Nephron (organoid): Measurements from ENCODE around the gene ZSCAN30.

Experiments used
- H3K27ac Mint-ChIP-seq, 3 experiments: 2 replicates each; pipeline ENCODE4 v1.8.0; 2020; ENCODE audit warnings: mixed read lengths in 3 of 3, mild to moderate bottlenecking in 2 of 3, moderate library complexity in 1 of 3
- H3K27me3 Mint-ChIP-seq: 2 replicates; pipeline ENCODE4 v1.8.0; 2021; ENCODE audit warnings: low read depth, mild to moderate bottlenecking, moderate library complexity, mixed read lengths
- H3K36me3 Mint-ChIP-seq: 2 replicates; pipeline ENCODE4 v1.8.0; 2020; ENCODE audit warnings: low read depth, mixed read lengths
- H3K4me1 Mint-ChIP-seq: 2 replicates; pipeline ENCODE4 v1.8.0; 2020; ENCODE audit warnings: mixed read lengths
- H3K4me3 Mint-ChIP-seq, 3 experiments: 2 replicates each; pipeline ENCODE4 v1.8.0; 2020; ENCODE audit warnings: mild to moderate bottlenecking in 3 of 3, mixed read lengths in 3 of 3, moderate library complexity in 2 of 3
- H3K9me3 Mint-ChIP-seq: 2 replicates; pipeline ENCODE4 v1.8.0; 2020; ENCODE audit warnings: mixed read lengths
- TF ChIP-seq, protein P1 (sequence below), 3 experiments: fragments of 200-600 bp; sonication (generic); IDR thresholded peaks; one replicate each; pipeline ENCODE4 v1.5.0; 2021; ENCODE audit warnings: antibody characterized with exemption in 3 of 3; ENCODE audit not compliant: unreplicated experiment in 3 of 3

ZSCAN30 gene

DNA sequence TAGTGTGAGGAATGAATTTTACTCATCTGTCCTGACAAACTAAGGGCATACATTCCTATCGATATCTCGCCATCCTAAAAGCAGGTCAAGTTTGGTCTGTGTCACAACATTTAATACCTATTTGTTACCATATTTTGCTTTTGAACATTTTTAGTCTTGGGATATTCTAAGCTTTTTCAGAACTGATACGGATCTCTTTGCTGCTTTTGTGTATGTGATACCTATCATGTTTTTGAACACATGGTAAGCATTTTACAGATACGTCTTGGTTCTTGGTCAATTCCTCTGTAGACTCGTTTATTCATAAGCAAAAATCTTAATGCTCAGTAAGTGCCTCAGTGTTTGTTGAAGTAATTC lies 48.6 kb downstream of the ZSCAN30 start:
- H3K9me3 Mint-ChIP-seq = no peaks in the 10 kb centered on the region
- H3K27me3 Mint-ChIP-seq = no peaks in the 10 kb centered on the region
- TF ChIP-seq, protein P1, sequence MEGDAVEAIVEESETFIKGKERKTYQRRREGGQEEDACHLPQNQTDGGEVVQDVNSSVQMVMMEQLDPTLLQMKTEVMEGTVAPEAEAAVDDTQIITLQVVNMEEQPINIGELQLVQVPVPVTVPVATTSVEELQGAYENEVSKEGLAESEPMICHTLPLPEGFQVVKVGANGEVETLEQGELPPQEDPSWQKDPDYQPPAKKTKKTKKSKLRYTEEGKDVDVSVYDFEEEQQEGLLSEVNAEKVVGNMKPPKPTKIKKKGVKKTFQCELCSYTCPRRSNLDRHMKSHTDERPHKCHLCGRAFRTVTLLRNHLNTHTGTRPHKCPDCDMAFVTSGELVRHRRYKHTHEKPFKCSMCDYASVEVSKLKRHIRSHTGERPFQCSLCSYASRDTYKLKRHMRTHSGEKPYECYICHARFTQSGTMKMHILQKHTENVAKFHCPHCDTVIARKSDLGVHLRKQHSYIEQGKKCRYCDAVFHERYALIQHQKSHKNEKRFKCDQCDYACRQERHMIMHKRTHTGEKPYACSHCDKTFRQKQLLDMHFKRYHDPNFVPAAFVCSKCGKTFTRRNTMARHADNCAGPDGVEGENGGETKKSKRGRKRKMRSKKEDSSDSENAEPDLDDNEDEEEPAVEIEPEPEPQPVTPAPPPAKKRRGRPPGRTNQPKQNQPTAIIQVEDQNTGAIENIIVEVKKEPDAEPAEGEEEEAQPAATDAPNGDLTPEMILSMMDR (IDR thresholded peaks at IDR 0.05; ENCODE audit: unreplicated experiment in 3 of 3) = no peak
- H3K4me3 Mint-ChIP-seq = peak overlapping the region; percentile 97 to 100 (median 97)
- peaks cover 45% of the 10 kb centered on the region for H3K36me3 Mint-ChIP-seq
- peak overlapping the region; percentile 100 for H3K27ac Mint-ChIP-seq
- no peaks in the 10 kb centered on the region for H3K4me1 Mint-ChIP-seq

DNA sequence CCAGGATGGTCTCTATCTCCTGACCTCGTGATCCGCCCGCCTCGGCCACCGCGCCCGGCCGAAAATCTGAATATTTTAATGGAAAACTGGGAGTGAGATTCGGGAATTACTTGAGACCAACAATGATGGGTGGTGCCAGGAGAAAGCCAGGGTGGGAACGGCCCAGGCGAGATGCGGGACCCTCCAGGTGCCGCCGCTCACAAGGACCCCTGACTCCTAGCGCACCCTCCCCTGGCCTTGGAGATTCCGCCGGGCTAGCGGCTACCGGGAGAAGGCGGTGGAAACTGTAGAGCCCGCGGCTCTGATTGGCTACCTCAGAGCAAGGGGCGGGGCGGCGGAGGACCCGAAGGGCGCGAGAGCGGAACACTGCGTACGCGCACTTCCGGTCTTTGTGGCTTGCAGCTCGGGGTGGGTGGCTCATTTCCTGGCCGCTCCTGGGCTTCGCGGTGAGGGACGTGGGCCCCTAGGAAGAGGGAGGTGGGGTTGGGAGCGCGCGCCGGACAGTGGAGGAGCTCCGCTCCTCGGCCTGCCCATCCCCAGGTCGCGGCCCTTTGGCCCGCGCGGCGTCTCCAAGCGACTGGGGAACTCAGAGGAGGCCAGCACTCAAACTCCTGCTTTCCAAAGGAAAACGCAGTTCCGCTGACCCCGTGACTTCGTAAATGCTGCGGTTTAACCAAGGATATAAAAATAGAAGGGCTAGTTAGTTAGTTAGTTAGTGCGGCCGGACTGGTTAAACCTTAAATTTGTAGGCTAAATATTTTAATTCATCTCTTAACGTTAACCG lies 49.2 kb downstream of the ZSCAN30 start, which contains the start of gene ZNF397:
Gene ZNF397, plus strand, starts transcription at position 371 of the 784 bp plus-strand sequence. CDS start 1,437 bp downstream, outside the sequence.
- TF ChIP-seq, protein P1 (IDR thresholded peaks at IDR 0.05; ENCODE audit: unreplicated experiment in 3 of 3) = no peak
- Mint-ChIP-seq H3K27ac (peak within 1 kb of the TSS; percentile 100), H3K36me3 (peaks cover 39% of the 10 kb centered on the region), H3K27me3 (no peaks in the 10 kb centered on the region), H3K4me1 (no peaks in the 10 kb centered on the region), H3K4me3 (peak within 1 kb of the TSS; percentile 97 to 100 (median 97)), H3K9me3 (no peaks in the 10 kb centered on the region)

DNA sequence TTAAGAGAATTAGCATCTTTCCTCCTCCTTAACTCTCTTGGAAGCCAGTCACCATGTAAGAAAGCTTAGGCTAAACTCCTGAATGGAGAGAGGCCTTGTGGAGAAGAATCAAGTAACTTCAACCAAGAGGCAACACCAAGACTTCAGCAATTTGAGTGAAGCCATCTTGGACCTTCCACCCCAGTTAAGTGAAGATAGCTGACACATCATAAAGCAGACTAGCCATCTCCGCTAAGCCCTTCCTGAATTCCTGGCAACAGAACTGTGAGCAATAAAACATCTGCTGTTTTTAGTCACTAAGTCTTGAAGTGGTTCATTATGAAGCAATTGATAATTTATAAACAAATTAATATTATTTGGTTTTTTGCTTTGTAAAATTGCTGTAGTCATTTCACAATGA lies 50.7 kb downstream of the ZSCAN30 start:
- Mint-ChIP-seq H3K36me3 (peaks cover 24% of the 10 kb centered on the region), H3K4me3 (peak overlapping the region; percentile 5 to 69 (median 61)), H3K4me1 (no peaks in the 10 kb centered on the region), H3K27ac (peak overlapping the region in 2 of 3 experiments; percentile 56 to 86), H3K27me3 (no peaks in the 10 kb centered on the region), H3K9me3 (no peaks in the 10 kb centered on the region)
- TF ChIP-seq, protein P1 (IDR thresholded peaks at IDR 0.05; ENCODE audit: unreplicated experiment in 3 of 3) = no peak

DNA sequence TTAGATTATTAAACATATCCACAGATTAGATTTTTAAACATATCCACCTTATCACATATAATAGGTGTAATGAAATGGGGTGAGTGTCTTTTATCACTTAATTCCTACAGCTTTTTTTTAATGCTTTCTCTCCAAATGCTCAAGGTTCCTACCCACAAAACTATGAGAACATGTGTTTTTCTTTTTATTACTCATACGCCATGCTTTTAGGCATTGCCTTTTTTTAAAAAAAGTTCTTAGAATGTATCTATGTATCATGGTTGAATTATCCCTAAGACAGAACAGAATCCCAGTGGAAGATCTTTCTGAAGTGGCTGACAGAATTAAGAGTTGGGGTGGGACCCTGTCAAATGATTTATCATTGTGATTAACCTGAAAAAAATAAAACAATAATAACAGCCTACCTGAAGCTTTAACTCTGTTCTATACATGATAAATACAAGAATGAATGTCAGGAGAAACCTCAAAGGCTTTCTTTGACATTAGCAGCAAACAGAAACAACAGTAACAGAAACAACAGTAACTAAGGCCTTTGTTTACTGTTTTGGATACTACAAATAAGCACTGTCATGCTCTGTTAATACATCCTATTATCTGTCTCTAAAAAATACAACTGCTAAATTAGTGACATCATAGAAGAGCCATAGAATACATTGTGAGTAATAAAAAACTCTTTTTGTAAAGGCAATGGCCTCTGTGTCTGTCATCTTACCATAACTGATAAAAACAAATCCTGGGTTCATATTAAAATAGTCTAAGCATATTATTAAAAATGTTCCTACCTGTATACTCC lies 53.3 kb downstream of the ZSCAN30 start:
- H3K27me3 Mint-ChIP-seq = peaks cover 3% of the 10 kb centered on the region

DNA sequence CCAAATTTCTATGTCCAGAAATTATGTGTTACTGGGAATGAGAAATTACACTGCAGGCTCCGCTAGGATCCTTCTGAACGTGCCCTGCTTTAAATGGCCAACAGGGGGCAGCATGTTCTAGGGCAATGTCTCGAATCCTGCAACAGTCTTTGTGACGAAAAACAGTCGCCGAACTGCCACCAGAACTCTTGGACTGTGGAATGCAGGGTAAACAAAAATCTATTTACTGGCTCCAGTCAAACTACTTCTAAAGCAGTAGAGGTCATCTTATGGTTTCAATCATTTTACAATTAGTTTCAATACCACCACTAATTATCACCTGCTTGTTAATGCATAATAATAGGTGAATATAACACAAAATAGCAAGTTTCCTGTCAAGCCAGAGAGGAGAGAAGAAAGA lies 59.0 kb downstream of the ZSCAN30 start:
- H3K27ac Mint-ChIP-seq = no peak overlapping the region
- H3K4me1 Mint-ChIP-seq = no peaks in the 10 kb centered on the region
- no peaks in the 10 kb centered on the region for H3K9me3 Mint-ChIP-seq
- H3K27me3 Mint-ChIP-seq = peaks cover 3% of the 10 kb centered on the region
- H3K4me3 Mint-ChIP-seq = peak overlapping the region; percentile 46 to 68 (median 59)
- TF ChIP-seq, protein P1 (IDR thresholded peaks at IDR 0.05; ENCODE audit: unreplicated experiment in 3 of 3) = peak; percentile 90 to 95 (median 92)
- no peaks in the 10 kb centered on the region for H3K36me3 Mint-ChIP-seq

More for the DNA sequence above, 53.3 kb downstream of the ZSCAN30 start:
- Mint-ChIP-seq H3K36me3 (no peaks in the 10 kb centered on the region), H3K4me1 (no peaks in the 10 kb centered on the region), H3K27ac (no peak overlapping the region), H3K4me3 (no peak overlapping the region), H3K9me3 (no peaks in the 10 kb centered on the region)
- TF ChIP-seq, protein P1 (IDR thresholded peaks at IDR 0.05; ENCODE audit: unreplicated experiment in 3 of 3) = no peak
